22Rv1 (cell line): ENCODE data around the gene LIN9.

ENCODE experiments used
- ZFX ChIP-seq: fragments of 450-650 bp; IDR thresholded peaks from 2 replicates; pipeline ENCODE4 v1.6.1; 2017; ENCODE audit warnings: antibody characterized with exemption, borderline replicate concordance
- TF ChIP-seq, protein P1 (sequence below): fragments of 450-650 bp; IDR thresholded peaks from 2 replicates; pipeline ENCODE4 v1.5.1; 2017; ENCODE audit warnings: mild to moderate bottlenecking

- TF ChIP-seq, protein P1, sequence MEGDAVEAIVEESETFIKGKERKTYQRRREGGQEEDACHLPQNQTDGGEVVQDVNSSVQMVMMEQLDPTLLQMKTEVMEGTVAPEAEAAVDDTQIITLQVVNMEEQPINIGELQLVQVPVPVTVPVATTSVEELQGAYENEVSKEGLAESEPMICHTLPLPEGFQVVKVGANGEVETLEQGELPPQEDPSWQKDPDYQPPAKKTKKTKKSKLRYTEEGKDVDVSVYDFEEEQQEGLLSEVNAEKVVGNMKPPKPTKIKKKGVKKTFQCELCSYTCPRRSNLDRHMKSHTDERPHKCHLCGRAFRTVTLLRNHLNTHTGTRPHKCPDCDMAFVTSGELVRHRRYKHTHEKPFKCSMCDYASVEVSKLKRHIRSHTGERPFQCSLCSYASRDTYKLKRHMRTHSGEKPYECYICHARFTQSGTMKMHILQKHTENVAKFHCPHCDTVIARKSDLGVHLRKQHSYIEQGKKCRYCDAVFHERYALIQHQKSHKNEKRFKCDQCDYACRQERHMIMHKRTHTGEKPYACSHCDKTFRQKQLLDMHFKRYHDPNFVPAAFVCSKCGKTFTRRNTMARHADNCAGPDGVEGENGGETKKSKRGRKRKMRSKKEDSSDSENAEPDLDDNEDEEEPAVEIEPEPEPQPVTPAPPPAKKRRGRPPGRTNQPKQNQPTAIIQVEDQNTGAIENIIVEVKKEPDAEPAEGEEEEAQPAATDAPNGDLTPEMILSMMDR: no peak
- no peak for TF ChIP-seq ZFX
These were observed 27.9 kb downstream of the LIN9 start for GRCh38 chr1:226281058-226281457.
